Measurements from ENCODE around the gene CACNG4. TPM values are rescaled to one million over a fixed set of nuclear protein-coding genes. Genes with fewer than 3 reads are reported as not detected.

Gene CACNG4
- total RNA-seq, 1 donor from 2014 or later: not detected

DNA sequence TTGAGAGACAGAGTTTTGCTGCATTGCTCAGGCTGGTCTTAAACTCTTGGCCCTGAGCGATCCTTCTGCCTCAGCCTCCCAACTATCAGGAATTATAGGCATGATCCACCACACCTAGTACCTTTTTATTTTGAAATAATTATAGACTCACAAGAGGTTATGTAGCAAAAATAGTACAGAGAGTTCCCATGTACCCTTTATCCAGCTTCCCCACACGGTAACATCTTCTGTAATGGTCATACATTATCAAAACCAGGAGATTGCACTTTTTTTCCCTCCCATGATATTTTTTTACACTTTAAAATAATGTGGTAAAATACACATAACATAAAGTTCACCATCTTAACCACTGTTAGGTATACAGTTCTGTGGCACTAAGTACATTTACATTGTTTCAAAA lies 28.8 kb upstream of the CACNG4 start:
- no peak overlapping the region for H3K4me3 Mint-ChIP-seq

DNA sequence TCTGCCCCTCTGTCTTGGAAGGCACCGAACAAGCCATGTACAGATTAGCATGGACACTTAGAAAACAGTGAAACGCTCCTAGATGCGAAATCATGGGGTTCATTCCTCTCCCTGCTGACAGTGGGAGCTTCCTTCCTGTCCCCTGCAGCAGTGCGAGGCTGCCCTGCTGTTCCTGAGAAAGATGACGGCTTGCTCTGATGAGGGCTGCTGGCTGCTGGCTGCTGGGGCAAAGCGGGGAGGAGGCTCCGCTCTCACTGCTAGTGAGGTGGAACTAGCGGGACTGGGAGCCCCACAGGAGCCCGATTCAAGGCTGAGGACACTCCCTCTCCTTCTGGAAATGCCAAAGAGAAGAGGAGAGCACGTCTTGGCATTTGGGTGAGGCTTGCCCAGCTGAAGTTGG lies 25.9 kb upstream of the CACNG4 start:
- intact Hi-C loops (cut with micrococcal nuclease): no loop called here

More for the DNA sequence above, 28.8 kb upstream of the CACNG4 start:
- Mint-ChIP-seq H3K36me3 (ENCODE audit: low read depth) (no peaks in the 10 kb centered on the region), H3K4me1 (no peaks in the 10 kb centered on the region), H3K27me3 (peaks cover 8% of the 10 kb centered on the region), H3K27ac (no peak overlapping the region), H3K9me3 (no peaks in the 10 kb centered on the region)
- no peak for DNase-seq
- intact Hi-C loops (cut with micrococcal nuclease): no loop called here

DNA sequence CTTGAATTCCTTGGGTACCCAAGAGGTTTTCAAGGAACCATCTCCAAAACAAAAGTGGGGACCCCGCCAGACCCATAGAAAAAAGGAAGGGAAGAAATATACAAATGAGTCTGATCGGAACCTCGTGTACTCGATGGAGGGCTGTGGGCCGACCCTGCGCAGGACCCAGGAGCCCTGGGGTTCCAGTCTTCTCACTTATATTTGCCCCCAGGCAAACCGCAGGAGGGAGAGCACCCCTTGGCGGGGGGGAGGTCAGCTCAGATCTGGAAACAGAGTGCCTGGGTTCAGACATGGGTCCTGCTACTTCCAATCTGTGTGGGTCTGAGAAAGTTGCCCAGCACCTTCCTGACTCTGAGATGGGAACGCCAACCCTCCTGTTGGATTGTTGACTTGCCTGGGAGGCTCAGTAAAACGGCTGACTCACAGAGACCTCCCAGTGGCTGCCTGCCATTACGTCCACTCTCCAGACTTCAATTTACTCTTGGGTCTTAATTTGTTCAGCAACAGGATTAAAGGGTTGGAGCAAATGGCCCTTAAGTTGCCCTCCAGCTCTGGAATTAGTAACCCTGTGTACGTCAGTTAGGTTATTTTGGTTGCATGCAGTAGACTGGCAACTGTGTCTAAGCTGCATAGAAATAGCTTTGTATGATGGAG lies 24.9 kb upstream of the CACNG4 start:
- DNase-seq: no peak
- peaks cover 2% of the 10 kb centered on the region for H3K4me1 Mint-ChIP-seq
- intact Hi-C loops (cut with micrococcal nuclease): no loop called here
- H3K4me3 Mint-ChIP-seq: no peak overlapping the region
- no peak overlapping the region for H3K27ac Mint-ChIP-seq
- H3K9me3 Mint-ChIP-seq: no peaks in the 10 kb centered on the region
- H3K27me3 Mint-ChIP-seq: peaks cover 32% of the 10 kb centered on the region
- H3K36me3 Mint-ChIP-seq (ENCODE audit: low read depth): no peaks in the 10 kb centered on the region

More for the DNA sequence above, 25.9 kb upstream of the CACNG4 start:
- Mint-ChIP-seq H3K4me1 (no peaks in the 10 kb centered on the region), H3K36me3 (ENCODE audit: low read depth) (no peaks in the 10 kb centered on the region), H3K4me3 (no peak overlapping the region), H3K27ac (no peak overlapping the region), H3K27me3 (peaks cover 23% of the 10 kb centered on the region), H3K9me3 (no peaks in the 10 kb centered on the region)
- no peak for DNase-seq

DNA sequence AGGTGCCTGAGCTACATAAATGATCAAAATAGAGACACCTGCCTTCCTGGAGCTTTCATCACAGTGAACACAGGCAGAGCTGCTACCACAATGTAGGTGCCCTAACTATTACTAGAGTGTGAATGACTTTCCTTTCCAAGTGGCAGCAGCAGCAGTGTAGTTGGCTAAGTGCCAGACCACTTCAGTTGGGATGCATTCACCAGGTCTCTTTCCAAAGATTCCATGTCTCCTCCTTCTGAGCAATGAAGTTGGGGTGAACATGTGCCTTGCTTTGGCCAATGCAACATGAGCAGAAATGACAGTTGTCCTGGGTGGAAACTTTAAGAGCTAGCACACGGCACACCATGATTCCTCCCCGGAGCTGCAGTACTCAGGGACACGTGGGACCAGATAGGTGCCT lies 23.3 kb upstream of the CACNG4 start:
- DNase-seq: no peak
- no peak overlapping the region for H3K4me3 Mint-ChIP-seq
- intact Hi-C loops (cut with micrococcal nuclease): no loop called here
- H3K27ac Mint-ChIP-seq: no peak overlapping the region
- peaks cover 45% of the 10 kb centered on the region for H3K27me3 Mint-ChIP-seq
- H3K4me1 Mint-ChIP-seq: peaks cover 5% of the 10 kb centered on the region
- H3K36me3 Mint-ChIP-seq (ENCODE audit: low read depth): no peaks in the 10 kb centered on the region
- no peaks in the 10 kb centered on the region for H3K9me3 Mint-ChIP-seq

DNA sequence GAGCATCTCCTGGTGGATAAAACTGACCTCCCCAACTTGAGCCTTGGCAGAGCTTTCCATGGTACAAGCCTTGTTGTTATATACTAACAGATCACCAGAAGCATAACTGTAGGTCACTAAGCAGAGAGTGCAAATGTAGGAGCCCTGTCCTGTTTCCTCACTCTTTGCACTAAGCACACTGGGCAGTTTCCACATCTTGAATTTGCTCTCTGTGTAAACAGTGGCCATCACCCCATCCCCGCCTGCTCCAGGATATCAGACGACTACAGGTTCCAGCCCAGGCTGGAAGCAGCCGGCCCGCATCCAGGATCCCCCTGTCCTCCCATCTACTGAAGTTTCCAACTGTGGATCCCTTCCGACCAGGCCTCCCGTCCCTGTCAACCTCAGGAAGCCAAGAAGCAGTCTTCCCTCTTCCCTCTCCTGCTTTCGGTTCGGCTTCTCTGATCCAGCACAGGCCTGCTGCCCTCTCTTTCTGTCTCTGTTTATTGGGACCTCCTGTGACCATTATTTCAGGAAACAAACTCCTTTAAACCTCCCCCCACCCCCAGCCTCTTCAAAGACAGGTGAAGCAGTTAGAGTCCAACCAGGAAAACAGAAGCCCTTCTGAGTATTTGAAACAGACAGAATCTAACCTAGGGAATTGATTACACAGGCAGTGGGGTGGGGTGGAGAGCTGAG lies 22.6 kb upstream of the CACNG4 start:
- intact Hi-C loops (cut with micrococcal nuclease): no loop called here
- no peaks in the 10 kb centered on the region for H3K9me3 Mint-ChIP-seq
- H3K27ac Mint-ChIP-seq: no peak overlapping the region
- H3K4me3 Mint-ChIP-seq: no peak overlapping the region
- H3K36me3 Mint-ChIP-seq (ENCODE audit: low read depth): no peaks in the 10 kb centered on the region
- H3K27me3 Mint-ChIP-seq: peaks cover 52% of the 10 kb centered on the region
- DNase-seq: no peak
- H3K4me1 Mint-ChIP-seq: peaks cover 5% of the 10 kb centered on the region

DNA sequence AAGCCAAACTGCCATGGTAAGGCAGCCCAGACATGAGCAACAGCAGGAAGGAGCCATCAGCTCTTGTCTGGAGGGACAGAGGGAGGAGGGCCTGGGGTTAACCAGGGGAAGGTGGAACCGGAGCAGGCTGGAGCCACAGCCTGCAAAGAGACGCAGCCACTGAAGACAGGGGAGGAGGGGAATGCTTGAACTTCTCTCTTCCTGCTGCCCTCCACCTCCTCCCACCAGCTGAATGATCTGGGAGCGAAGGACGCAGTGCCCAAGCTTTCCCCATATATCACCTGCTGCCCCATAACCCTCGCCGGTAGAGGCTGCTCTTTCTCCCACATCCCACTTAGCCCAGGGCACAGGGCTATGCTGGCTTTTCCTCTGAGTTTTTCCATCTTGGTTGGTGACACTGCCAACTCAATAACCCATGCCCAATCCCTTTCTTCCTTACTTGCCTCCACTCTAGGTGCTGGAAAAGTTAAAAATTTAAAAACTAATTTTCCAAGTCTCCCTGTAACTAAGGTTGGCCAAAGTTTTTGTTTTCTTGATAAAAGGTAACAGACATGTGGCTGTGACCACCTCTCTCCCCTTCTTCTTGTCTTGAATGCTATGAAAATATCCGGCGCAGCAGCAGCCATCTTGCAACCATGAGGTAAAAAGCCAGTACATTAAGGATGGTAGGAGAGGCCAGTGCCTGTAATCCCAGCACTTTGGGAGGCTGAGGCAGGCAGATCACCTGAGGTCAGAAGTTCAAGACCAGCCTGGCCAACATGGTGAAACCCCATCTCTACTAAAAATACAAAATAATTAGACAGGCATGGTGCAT lies 21.8 kb upstream of the CACNG4 start:
- Mint-ChIP-seq H3K27ac (no peak overlapping the region), H3K4me3 (no peak overlapping the region), H3K27me3 (peaks cover 50% of the 10 kb centered on the region), H3K36me3 (ENCODE audit: low read depth) (no peaks in the 10 kb centered on the region), H3K4me1 (peaks cover 5% of the 10 kb centered on the region), H3K9me3 (no peaks in the 10 kb centered on the region)
- intact Hi-C loops (cut with micrococcal nuclease): no loop called here
- DNase-seq: no peak

DNA sequence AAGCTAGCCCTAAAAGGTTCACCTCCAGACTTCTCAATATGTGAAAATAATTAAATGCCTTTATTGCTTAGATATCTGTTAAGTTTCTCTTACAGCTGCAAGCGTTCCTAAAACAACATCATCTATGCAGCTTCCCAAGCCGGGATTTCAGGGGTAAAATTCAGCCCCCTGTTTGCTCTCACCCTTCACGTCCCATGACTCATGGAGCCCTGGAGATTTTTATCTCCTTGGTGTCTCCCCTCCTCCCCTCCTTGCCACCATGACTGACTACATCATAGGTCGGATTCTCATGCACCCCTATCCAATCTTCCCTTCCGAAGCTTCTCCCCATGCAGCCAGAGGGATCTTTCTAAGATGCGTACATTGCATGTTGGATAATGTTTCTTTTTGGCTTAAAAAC lies 21.0 kb upstream of the CACNG4 start:
- no peak overlapping the region for H3K27ac Mint-ChIP-seq
- peaks cover 5% of the 10 kb centered on the region for H3K4me1 Mint-ChIP-seq
- no peaks in the 10 kb centered on the region for H3K36me3 Mint-ChIP-seq (ENCODE audit: low read depth)
- DNase-seq: no peak
- intact Hi-C loops (cut with micrococcal nuclease): no loop called here
- no peaks in the 10 kb centered on the region for H3K9me3 Mint-ChIP-seq
- H3K4me3 Mint-ChIP-seq: no peak overlapping the region
- peaks cover 52% of the 10 kb centered on the region for H3K27me3 Mint-ChIP-seq

DNA sequence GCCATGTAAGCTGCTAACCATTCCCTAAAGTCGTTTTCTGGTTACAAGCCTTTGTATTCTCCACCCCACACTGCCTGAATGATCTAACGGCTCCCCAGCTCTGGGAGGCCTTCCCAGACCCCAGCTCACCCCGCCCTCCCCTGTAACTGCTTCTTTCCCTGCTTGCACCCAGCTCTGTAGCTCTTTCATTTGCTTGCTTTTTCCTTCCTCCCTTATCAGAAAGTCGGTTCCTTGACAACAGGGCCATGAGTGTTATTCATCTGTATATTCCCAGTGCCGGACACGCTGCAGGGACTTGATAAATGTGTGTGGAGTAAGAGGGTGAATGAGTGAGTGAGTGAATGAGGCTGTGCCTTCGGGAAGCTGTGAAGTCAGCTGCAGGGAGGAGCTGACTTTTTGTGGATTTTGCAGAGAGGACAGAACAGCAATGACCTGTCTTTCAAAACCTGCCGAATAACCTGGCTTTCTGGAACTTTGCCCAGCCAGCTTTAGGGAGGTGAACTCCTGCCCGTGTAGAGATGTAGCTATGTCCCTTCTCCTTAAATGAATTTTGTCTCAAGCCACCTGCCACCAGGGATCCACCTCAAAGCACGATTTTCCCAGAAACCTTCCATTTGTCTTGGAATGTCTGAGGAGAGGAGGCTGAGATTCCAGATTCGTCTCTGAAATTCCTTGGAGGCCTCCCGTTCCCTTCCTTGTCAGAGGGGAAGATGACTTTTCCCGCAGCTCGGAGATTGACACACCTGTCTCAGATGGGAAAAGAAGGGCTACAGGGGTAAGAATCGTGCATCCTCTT lies 20.0 kb upstream of the CACNG4 start:
- H3K9me3 Mint-ChIP-seq: no peaks in the 10 kb centered on the region
- DNase-seq: no peak
- peaks cover 5% of the 10 kb centered on the region for H3K4me1 Mint-ChIP-seq
- peaks cover 55% of the 10 kb centered on the region for H3K27me3 Mint-ChIP-seq
- no peaks in the 10 kb centered on the region for H3K36me3 Mint-ChIP-seq (ENCODE audit: low read depth)
- no peak overlapping the region for H3K27ac Mint-ChIP-seq
- intact Hi-C loops (cut with micrococcal nuclease): no loop called here
- no peak overlapping the region for H3K4me3 Mint-ChIP-seq

DNA sequence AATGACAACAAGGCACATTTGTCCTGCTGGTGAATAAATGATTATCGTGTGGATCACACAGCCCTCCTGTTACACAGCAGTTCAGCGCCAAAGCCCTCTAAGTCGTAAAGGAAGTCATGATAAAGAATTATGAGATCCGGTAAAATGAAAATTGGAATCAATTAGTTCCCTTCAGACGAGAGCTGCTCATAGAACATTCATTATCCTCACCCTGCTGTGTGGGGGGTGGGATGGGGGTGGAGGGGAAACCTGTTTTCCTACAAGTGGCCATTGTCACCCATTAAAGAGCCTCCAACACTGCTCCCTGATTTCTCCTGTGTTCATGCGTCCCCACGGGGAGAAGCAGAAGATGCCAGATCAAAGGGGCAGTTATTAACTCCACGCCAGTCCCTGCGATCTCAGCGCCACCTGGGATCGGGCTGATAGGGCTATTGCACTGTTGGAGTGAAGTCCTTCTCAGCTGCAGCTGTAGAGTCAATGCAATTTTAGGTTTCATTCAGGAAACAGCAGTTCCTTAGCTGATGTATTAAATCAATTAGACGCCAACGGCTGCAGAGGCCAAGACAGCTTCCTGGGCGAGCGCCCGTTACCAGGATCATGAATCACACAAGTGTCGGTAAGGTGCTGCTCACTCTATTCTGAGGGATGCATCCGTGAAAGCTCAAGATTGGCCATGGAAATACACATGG lies 19.2 kb upstream of the CACNG4 start:
- Mint-ChIP-seq H3K9me3 (no peaks in the 10 kb centered on the region), H3K27me3 (peaks cover 61% of the 10 kb centered on the region), H3K4me3 (no peak overlapping the region), H3K4me1 (peaks cover 5% of the 10 kb centered on the region), H3K27ac (no peak overlapping the region), H3K36me3 (ENCODE audit: low read depth) (no peaks in the 10 kb centered on the region)
- no peak for DNase-seq
- intact Hi-C loops (cut with micrococcal nuclease): no loop called here

DNA sequence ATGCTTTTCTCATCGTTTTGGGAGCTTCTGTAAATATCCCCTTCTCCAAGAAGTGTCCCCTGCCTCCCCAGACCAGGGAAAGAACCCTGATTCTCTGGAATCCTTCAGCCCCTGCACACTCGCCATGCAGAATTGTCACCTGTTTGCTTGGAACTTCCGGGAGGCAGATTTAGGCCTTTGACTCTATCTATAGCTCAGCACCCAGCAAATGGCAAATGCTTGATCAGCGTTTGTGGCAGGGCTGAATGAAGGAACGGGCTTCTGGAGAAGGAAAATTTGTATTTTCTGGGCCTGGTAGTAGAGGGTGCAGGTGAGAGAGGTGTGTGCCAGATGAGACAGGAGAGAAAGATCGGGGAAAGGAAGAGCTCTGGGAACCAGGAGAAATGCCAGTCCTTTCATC lies 18.3 kb upstream of the CACNG4 start:
- Mint-ChIP-seq H3K4me1 (peaks cover 5% of the 10 kb centered on the region), H3K36me3 (ENCODE audit: low read depth) (no peaks in the 10 kb centered on the region), H3K4me3 (no peak overlapping the region), H3K9me3 (no peaks in the 10 kb centered on the region), H3K27me3 (peaks cover 64% of the 10 kb centered on the region), H3K27ac (no peak overlapping the region)
- intact Hi-C loops (cut with micrococcal nuclease): no loop called here
- DNase-seq: no peak

DNA sequence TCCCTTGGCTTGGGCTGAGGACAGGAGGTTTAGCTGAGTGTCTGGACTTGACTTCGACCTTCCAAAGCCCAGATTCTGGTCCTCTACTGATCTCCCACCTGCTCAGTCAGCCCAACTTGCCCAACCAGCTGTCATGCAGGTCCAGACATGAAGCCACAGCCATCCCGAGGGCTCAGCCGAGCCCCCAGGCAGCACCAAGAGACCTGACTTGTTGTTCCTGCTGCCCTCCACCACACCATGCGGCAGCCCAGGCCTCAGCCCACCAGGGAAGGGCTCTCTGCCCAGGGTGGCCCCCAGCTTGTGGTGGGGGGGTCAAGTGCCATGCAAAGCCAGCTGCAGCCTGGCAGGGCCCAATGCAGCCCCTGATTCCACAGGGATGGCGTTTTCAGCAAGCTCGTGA lies 17.2 kb upstream of the CACNG4 start:
- H3K9me3 Mint-ChIP-seq: no peaks in the 10 kb centered on the region
- no peak overlapping the region for H3K4me3 Mint-ChIP-seq
- H3K27me3 Mint-ChIP-seq: peaks cover 60% of the 10 kb centered on the region
- H3K36me3 Mint-ChIP-seq (ENCODE audit: low read depth): no peaks in the 10 kb centered on the region
- no peak overlapping the region for H3K27ac Mint-ChIP-seq
- H3K4me1 Mint-ChIP-seq: peaks cover 5% of the 10 kb centered on the region
- intact Hi-C loops (cut with micrococcal nuclease): no loop called here
- DNase-seq: no peak

DNA sequence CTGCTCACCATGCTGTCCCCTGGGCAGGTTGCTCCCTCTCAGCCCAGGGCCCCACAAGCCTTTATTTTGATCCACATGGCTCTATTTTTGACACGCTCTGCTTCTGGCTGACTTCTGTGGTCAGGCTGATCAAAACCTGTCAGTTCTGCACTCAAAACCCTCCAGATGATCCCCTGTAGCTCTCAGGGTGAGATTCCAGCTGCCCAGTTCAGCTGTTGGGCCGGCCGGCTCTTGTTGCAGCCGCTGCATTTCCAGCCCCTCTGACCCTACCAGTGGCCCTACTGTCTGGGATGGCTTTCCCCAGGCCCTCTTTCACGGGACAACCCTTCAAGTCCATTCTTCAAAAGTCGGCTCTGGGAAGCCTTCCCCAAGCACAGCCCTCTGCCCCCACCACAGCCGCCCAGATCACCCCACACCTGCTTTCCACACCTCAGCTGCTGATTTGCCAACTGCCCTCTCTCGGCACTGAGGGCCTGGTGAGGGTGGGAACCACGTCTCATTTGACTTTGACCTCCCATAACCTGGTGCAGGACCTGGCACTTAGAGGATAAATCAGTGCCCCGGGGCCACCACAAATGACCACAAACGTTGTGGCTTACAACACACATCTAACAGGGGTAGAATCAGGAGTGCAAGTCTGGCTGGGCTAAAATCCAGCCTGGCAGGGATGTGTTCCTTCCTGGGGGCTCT lies 16.3 kb upstream of the CACNG4 start:
- no peak for DNase-seq
- peaks cover 5% of the 10 kb centered on the region for H3K4me1 Mint-ChIP-seq
- intact Hi-C loops (cut with micrococcal nuclease): no loop called here
- H3K9me3 Mint-ChIP-seq: no peaks in the 10 kb centered on the region
- H3K4me3 Mint-ChIP-seq: no peak overlapping the region
- peaks cover 54% of the 10 kb centered on the region for H3K27me3 Mint-ChIP-seq
- H3K27ac Mint-ChIP-seq: no peak overlapping the region
- no peaks in the 10 kb centered on the region for H3K36me3 Mint-ChIP-seq (ENCODE audit: low read depth)

DNA sequence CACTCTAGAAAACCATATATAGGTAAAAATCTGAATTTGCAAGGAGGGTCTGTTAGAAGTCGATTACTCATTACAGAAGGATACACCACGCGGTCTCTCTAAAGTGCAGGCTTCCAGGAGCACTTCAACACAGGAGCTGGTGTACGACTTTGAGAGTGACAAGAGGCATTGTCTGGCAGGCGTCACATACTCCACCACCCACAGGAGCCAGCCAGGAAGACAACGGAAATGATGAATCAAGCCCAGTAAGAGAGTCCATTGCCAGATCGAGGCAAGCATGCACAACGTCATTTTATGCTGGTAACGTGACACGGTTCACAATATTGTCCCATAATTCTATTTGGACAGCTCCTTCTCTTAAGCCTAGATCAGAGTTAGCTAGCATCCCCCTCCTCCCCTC lies 15.0 kb upstream of the CACNG4 start:
- intact Hi-C loops (cut with micrococcal nuclease): no loop called here
- Mint-ChIP-seq H3K4me3 (no peak overlapping the region), H3K27me3 (peaks cover 42% of the 10 kb centered on the region), H3K4me1 (peaks cover 3% of the 10 kb centered on the region), H3K36me3 (ENCODE audit: low read depth) (no peaks in the 10 kb centered on the region), H3K9me3 (no peaks in the 10 kb centered on the region), H3K27ac (no peak overlapping the region)
- no peak for DNase-seq

Data from activated CD4-positive, alpha-beta T cell treated with anti-CD3 and anti-CD28 coated beads, Interleukin-2, amount 10 ng/mL, durations not matched to agents 24 days and 14 days (primary cell).